IPS DF 6.9 (cell line): ENCODE results near the gene CFAP100.

Experiments used
- DNase-seq: peaks from one replicate; pipeline ENCODE4 v3.0.0-alpha.2; 2013; ENCODE audit warnings: low read depth, low spot score
- H3K27ac ChIP-seq: one replicate; pipeline ENCODE4 v1.5.1; 2013; ENCODE audit warnings: low read length, control low read depth
- H3K27me3 ChIP-seq: 2 replicates; pipeline ENCODE4 v1.6.1; 2013; ENCODE audit warnings: mild to moderate bottlenecking, low read length; ENCODE audit not compliant: control insufficient read depth, insufficient read depth
- H3K36me3 ChIP-seq: 2 replicates; pipeline ENCODE4 v1.6.1; 2013; ENCODE audit warnings: low read length; ENCODE audit not compliant: control insufficient read depth, insufficient read depth
- H3K4me1 ChIP-seq: 2 replicates; pipeline ENCODE4 v1.6.1; 2013; ENCODE audit warnings: low read length; ENCODE audit not compliant: control insufficient read depth, insufficient read depth
- H3K4me3 ChIP-seq: 2 replicates; pipeline ENCODE4 v1.5.1; 2013; ENCODE audit warnings: mild to moderate bottlenecking, low read length
- H3K9me3 ChIP-seq: 2 replicates; pipeline ENCODE4 v1.6.1; 2013; ENCODE audit warnings: low read length, inconsistent platforms; ENCODE audit not compliant: control insufficient read depth, insufficient read depth
- WGBS: extraction: QIAGEN DNeasy Blood & Tissue Kit; methylation state at CpG from one replicate; pipeline ENCODE4 v1.1.7; 2013; ENCODE audit warnings: mixed read lengths, missing lambda C conversion rate; ENCODE audit not compliant: insufficient read length, insufficient coverage; 5-methylcytosine and 5-hydroxymethylcytosine counted together

The CFAP100 gene

GRCh38 chr3:126463521-126463920 is 68.8 kb downstream of the CFAP100 start:
- Histone ChIP-seq H3K27me3 (no peaks in the 10 kb centered on the region), H3K4me3 (no peak overlapping the region), H3K27ac (no peak overlapping the region), H3K4me1 (no peaks in the 10 kb centered on the region), H3K9me3 (no peaks in the 10 kb centered on the region), H3K36me3 (peaks cover 45% of the 10 kb centered on the region)
- WGBS, result no CpG with 5 or more reads among the region's 2 CpGs
- no peak for DNase-seq

GRCh38 chr3:126464093-126464492 is 69.4 kb downstream of the CFAP100 start:
- no peaks in the 10 kb centered on the region for H3K4me1 ChIP-seq
- peaks cover 47% of the 10 kb centered on the region for H3K36me3 ChIP-seq
- H3K9me3 ChIP-seq, result no peaks in the 10 kb centered on the region
- H3K27me3 ChIP-seq, result no peaks in the 10 kb centered on the region
- DNase-seq, result no peak
- H3K27ac ChIP-seq, result no peak overlapping the region
- no CpG with 5 or more reads among the region's 4 CpGs for WGBS
- no peak overlapping the region for H3K4me3 ChIP-seq

- no peak for DNase-seq
- Histone ChIP-seq H3K4me1 (no peaks in the 10 kb centered on the region), H3K9me3 (no peaks in the 10 kb centered on the region), H3K36me3 (peaks cover 49% of the 10 kb centered on the region), H3K27ac (no peak overlapping the region), H3K27me3 (no peaks in the 10 kb centered on the region), H3K4me3 (no peak overlapping the region)
- no CpG with 5 or more reads among the region's 4 CpGs for WGBS
These were observed 69.8 kb downstream of the CFAP100 start for GRCh38 chr3:126464494-126464893.

- Histone ChIP-seq H3K9me3 (no peaks in the 10 kb centered on the region), H3K27ac (no peak overlapping the region), H3K4me3 (no peak overlapping the region), H3K4me1 (no peaks in the 10 kb centered on the region), H3K36me3 (peaks cover 53% of the 10 kb centered on the region), H3K27me3 (no peaks in the 10 kb centered on the region)
- no CpG with 5 or more reads among the region's 11 CpGs for WGBS
- no peak for DNase-seq
These were observed 70.3 kb downstream of the CFAP100 start for GRCh38 chr3:126464997-126465396.

GRCh38 chr3:126465928-126466544 is 71.3 kb downstream of the CFAP100 start:
- no peak for DNase-seq
- peaks cover 55% of the 10 kb centered on the region for H3K36me3 ChIP-seq
- no peaks in the 10 kb centered on the region for H3K27me3 ChIP-seq
- H3K4me1 ChIP-seq, result no peaks in the 10 kb centered on the region
- H3K9me3 ChIP-seq, result no peaks in the 10 kb centered on the region
- H3K27ac ChIP-seq, result no peak overlapping the region
- WGBS, result no CpG with 5 or more reads among the region's 16 CpGs
- H3K4me3 ChIP-seq, result no peak overlapping the region

GRCh38 chr3:126466886-126467610 is 72.3 kb downstream of the CFAP100 start:
- DNase-seq, result no peak
- WGBS, result no CpG with 5 or more reads among the region's 19 CpGs
- H3K9me3 ChIP-seq, result no peaks in the 10 kb centered on the region
- H3K27ac ChIP-seq, result no peak overlapping the region
- no peaks in the 10 kb centered on the region for H3K4me1 ChIP-seq
- no peak overlapping the region for H3K4me3 ChIP-seq
- H3K36me3 ChIP-seq, result peaks cover 47% of the 10 kb centered on the region
- H3K27me3 ChIP-seq, result no peaks in the 10 kb centered on the region

- H3K9me3 ChIP-seq, result no peaks in the 10 kb centered on the region
- no peak overlapping the region for H3K4me3 ChIP-seq
- no peaks in the 10 kb centered on the region for H3K27me3 ChIP-seq
- no peak overlapping the region for H3K27ac ChIP-seq
- H3K36me3 ChIP-seq, result peaks cover 44% of the 10 kb centered on the region
- WGBS, result no CpG with 5 or more reads among the region's 8 CpGs
- no peaks in the 10 kb centered on the region for H3K4me1 ChIP-seq
- DNase-seq, result no peak
These were observed 72.9 kb downstream of the CFAP100 start for GRCh38 chr3:126467611-126467955.

GRCh38 chr3:126468028-126468891 is 73.6 kb downstream of the CFAP100 start:
- H3K4me1 ChIP-seq, result no peaks in the 10 kb centered on the region
- no peak for DNase-seq
- no CpG with 5 or more reads among the region's 13 CpGs for WGBS
- H3K4me3 ChIP-seq, result no peak overlapping the region
- H3K36me3 ChIP-seq, result peaks cover 44% of the 10 kb centered on the region
- no peak overlapping the region for H3K27ac ChIP-seq
- H3K9me3 ChIP-seq, result no peaks in the 10 kb centered on the region
- no peaks in the 10 kb centered on the region for H3K27me3 ChIP-seq

- WGBS, result no CpG with 5 or more reads among the region's 11 CpGs
- no peak overlapping the region for H3K4me3 ChIP-seq
- no peaks in the 10 kb centered on the region for H3K27me3 ChIP-seq
- H3K27ac ChIP-seq, result no peak overlapping the region
- no peaks in the 10 kb centered on the region for H3K4me1 ChIP-seq
- H3K9me3 ChIP-seq, result no peaks in the 10 kb centered on the region
- H3K36me3 ChIP-seq, result peaks cover 44% of the 10 kb centered on the region
- no peak for DNase-seq
These were observed 74.8 kb downstream of the CFAP100 start for GRCh38 chr3:126469479-126469878.

GRCh38 chr3:126472277-126473006 is 77.7 kb downstream of the CFAP100 start:
- DNase-seq, result no peak

More at GRCh38 chr3:126472277-126473006, 77.7 kb downstream of the CFAP100 start:
- no peaks in the 10 kb centered on the region for H3K27me3 ChIP-seq
- 0 out of 2 replicates have a peak, but pooled peaks cover 1% of the 10 kb centered on the region for H3K4me1 ChIP-seq
- peaks cover 25% of the 10 kb centered on the region for H3K36me3 ChIP-seq
- H3K4me3 ChIP-seq, result no peak overlapping the region
- no peak overlapping the region for H3K27ac ChIP-seq
- no CpG with 5 or more reads among the region's 8 CpGs for WGBS
- H3K9me3 ChIP-seq, result no peaks in the 10 kb centered on the region
